ENCODE results near the gene SPIRE1.

DNA sequence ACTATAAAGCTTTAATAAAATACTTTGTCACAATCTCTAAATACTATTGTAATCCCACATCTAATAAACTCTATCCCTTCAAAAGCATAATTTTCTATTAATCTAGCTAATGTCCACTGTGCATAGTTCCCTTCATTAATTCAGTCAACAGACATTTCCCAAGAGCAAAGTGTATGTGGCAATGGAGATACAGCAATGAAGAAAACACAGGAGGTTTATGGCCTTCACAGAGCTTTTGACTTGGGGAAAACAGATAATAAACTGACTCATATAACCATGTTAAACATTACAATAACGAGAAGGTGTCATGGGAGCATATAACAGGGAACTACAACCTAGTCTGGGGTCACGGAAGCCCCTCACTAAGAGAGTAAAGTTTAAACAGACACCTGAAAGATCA is 86.3 kb downstream of the SPIRE1 start:
- TF ChIP-seq EP300 (IDR thresholded peaks at IDR 0.05; ENCODE audit: borderline replicate concordance) = no peak
- TF ChIP-seq, protein P1, sequence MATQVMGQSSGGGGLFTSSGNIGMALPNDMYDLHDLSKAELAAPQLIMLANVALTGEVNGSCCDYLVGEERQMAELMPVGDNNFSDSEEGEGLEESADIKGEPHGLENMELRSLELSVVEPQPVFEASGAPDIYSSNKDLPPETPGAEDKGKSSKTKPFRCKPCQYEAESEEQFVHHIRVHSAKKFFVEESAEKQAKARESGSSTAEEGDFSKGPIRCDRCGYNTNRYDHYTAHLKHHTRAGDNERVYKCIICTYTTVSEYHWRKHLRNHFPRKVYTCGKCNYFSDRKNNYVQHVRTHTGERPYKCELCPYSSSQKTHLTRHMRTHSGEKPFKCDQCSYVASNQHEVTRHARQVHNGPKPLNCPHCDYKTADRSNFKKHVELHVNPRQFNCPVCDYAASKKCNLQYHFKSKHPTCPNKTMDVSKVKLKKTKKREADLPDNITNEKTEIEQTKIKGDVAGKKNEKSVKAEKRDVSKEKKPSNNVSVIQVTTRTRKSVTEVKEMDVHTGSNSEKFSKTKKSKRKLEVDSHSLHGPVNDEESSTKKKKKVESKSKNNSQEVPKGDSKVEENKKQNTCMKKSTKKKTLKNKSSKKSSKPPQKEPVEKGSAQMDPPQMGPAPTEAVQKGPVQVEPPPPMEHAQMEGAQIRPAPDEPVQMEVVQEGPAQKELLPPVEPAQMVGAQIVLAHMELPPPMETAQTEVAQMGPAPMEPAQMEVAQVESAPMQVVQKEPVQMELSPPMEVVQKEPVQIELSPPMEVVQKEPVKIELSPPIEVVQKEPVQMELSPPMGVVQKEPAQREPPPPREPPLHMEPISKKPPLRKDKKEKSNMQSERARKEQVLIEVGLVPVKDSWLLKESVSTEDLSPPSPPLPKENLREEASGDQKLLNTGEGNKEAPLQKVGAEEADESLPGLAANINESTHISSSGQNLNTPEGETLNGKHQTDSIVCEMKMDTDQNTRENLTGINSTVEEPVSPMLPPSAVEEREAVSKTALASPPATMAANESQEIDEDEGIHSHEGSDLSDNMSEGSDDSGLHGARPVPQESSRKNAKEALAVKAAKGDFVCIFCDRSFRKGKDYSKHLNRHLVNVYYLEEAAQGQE (IDR thresholded peaks at IDR 0.05; ENCODE audit: low read depth) = no peak
- TF ChIP-seq ZBTB7A (IDR thresholded peaks at IDR 0.05; ENCODE audit: low read depth) = no peak
- TF ChIP-seq, protein P2, sequence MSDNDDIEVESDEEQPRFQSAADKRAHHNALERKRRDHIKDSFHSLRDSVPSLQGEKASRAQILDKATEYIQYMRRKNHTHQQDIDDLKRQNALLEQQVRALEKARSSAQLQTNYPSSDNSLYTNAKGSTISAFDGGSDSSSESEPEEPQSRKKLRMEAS (IDR thresholded peaks at IDR 0.05) = no peak
- no peak for TF ChIP-seq CEBPB (IDR thresholded peaks at IDR 0.05)
- no peak for TF ChIP-seq RAD21 (IDR thresholded peaks at IDR 0.05; ENCODE audit: low read depth)
- no peak for TF ChIP-seq TCF12 (IDR thresholded peaks at IDR 0.05; ENCODE audit: low read depth)
- no peak for TF ChIP-seq EGR1 (IDR thresholded peaks at IDR 0.05)
- TF ChIP-seq FOXM1 (IDR thresholded peaks at IDR 0.05; ENCODE audit: borderline replicate concordance, low read depth) = no peak

All from Ishikawa (cell line).